Activated CD4-positive, alpha-beta T cell treated with anti-CD3 and anti-CD28 coated beads for 24 hours (primary cell): ENCODE data around the gene VTI1A.

ENCODE experiments used
- DNase-seq, 2 donors: peaks; one replicate each; pipeline ENCODE4 v3.0.0-alpha.2; 2020; ENCODE audit warnings: low read depth in 2 of 2

VTI1A gene

GRCh38 chr10:112678581-112678980 lies 231.6 kb downstream of the VTI1A start:
- DNase-seq = no peak

GRCh38 chr10:112678987-112679386 lies 232.0 kb downstream of the VTI1A start:
- DNase-seq = no peak

GRCh38 chr10:112679392-112679791 lies 232.4 kb downstream of the VTI1A start:
- no peak for DNase-seq

- DNase-seq = no peak
Observed at GRCh38 chr10:112680586-112680985, 233.6 kb downstream of the VTI1A start.

- no peak for DNase-seq
Observed at GRCh38 chr10:112687647-112688046, 240.6 kb downstream of the VTI1A start.

- DNase-seq = no peak
Observed at GRCh38 chr10:112689327-112690072, 242.5 kb downstream of the VTI1A start.

GRCh38 chr10:112695539-112695938 lies 248.5 kb downstream of the VTI1A start:
- no peak for DNase-seq

GRCh38 chr10:112696592-112696991 lies 249.6 kb downstream of the VTI1A start:
- no peak for DNase-seq

GRCh38 chr10:112698133-112698817 lies 251.3 kb downstream of the VTI1A start:
- DNase-seq = no peak

- no peak for DNase-seq
Observed at GRCh38 chr10:112698818-112699164, 251.8 kb downstream of the VTI1A start.

- DNase-seq = no peak
Observed at GRCh38 chr10:112700215-112700671, 253.2 kb downstream of the VTI1A start.

- DNase-seq = no peak
Observed at GRCh38 chr10:112701211-112701877, 254.3 kb downstream of the VTI1A start.

GRCh38 chr10:112701878-112702255 lies 254.9 kb downstream of the VTI1A start:
- DNase-seq = no peak

GRCh38 chr10:112706577-112706976 lies 259.6 kb downstream of the VTI1A start:
- DNase-seq = no peak

GRCh38 chr10:112708461-112708860 lies 261.4 kb downstream of the VTI1A start:
- DNase-seq = no peak

- no peak for DNase-seq
Observed at GRCh38 chr10:112710528-112710927, 263.5 kb downstream of the VTI1A start.

GRCh38 chr10:112711366-112711765 lies 264.4 kb downstream of the VTI1A start:
- no peak for DNase-seq

- no peak for DNase-seq
Observed at GRCh38 chr10:112712536-112712935, 265.5 kb downstream of the VTI1A start.

GRCh38 chr10:112713411-112713810 lies 266.4 kb downstream of the VTI1A start:
- no peak for DNase-seq

GRCh38 chr10:112715581-112715980 lies 268.6 kb downstream of the VTI1A start:
- no peak for DNase-seq

GRCh38 chr10:112716076-112716475 lies 269.1 kb downstream of the VTI1A start:
- no peak for DNase-seq

GRCh38 chr10:112716924-112717413 lies 270.0 kb downstream of the VTI1A start:
- DNase-seq = no peak

GRCh38 chr10:112720178-112720577 lies 273.2 kb downstream of the VTI1A start:
- DNase-seq = no peak
